HEK293 (cell line): Measurements from ENCODE around the gene SERP1.
A peak's percentile ranks its signal among the peaks of the same experiment; 100 is the strongest.

Experiments
- CTCF ChIA-PET: fragments of 350-600 bp; formaldehyde crosslinking; extraction: SDS; loops from one replicate; lab custom pipeline; 2021; ENCODE audit warnings: antibody characterized with exemption; lab: Yijun Ruan, JAX
- POLR2A ChIA-PET: fragments of 300-600 bp; formaldehyde crosslinking; extraction: SDS; loops from one replicate; lab custom pipeline; 2020; ENCODE audit warnings: antibody characterized with exemption, inconsistent platforms; lab: Yijun Ruan, JAX
- H3K27ac ChIP-seq: fragments of 200-500 bp; sonication (Bioruptor generic); 2 replicates; pipeline ENCODE4 v1.5.1; 2014; ENCODE audit warnings: low read depth, low read length, control low read depth, inconsistent platforms; ENCODE audit errors: extremely low read depth
- H3K36me3 ChIP-seq, 2 experiments: fragments of 200-500 bp in 1 of 2; sonication (Bioruptor generic) in 1 of 2; 1 replicate in 1 of 2; 2 replicates in 1 of 2; pipeline ENCODE4 v1.5.1; 2014 to 2017; ENCODE audit warnings: inconsistent platforms in 2 of 2, low read length in 2 of 2; ENCODE audit not compliant: control insufficient read depth in 2 of 2, insufficient read depth in 1 of 2
- H3K4me1 ChIP-seq: fragments of 200-500 bp; sonication (Bioruptor generic); 2 replicates; pipeline ENCODE4 v1.5.1; 2014; ENCODE audit warnings: mild to moderate bottlenecking, low read length, inconsistent platforms; ENCODE audit not compliant: control insufficient read depth, insufficient read depth
- H3K4me3 ChIP-seq: 2 replicates; pipeline ENCODE4 v1.5.1; 2011; ENCODE audit warnings: low read depth, mild to moderate bottlenecking, control low read depth, low read length, moderate library complexity
- H3K9me3 ChIP-seq: fragments of 200-500 bp; sonication (Bioruptor generic); 2 replicates; pipeline ENCODE4 v1.5.1; 2014; ENCODE audit warnings: low read depth, low read length, inconsistent platforms; ENCODE audit not compliant: control insufficient read depth, insufficient read depth
- FEZF1 ChIP-seq: fragments of 450-650 bp; formaldehyde crosslinking; IDR thresholded peaks from 2 replicates; pipeline ENCODE4 v1.5.1; 2016; ENCODE audit warnings: missing biosample characterization, missing genetic modification characterization
- GFI1B ChIP-seq: fragments of 450-650 bp; formaldehyde crosslinking; IDR thresholded peaks from 2 replicates; pipeline ENCODE4 v1.5.1; 2016; ENCODE audit warnings: missing biosample characterization, missing genetic modification characterization
- KLF10 ChIP-seq: fragments of 450-650 bp; IDR thresholded peaks from 2 replicates; pipeline ENCODE4 v1.5.1; 2018; ENCODE audit warnings: missing biosample characterization, mild to moderate bottlenecking, missing genetic modification characterization
- OSR2 ChIP-seq: fragments of 450-650 bp; formaldehyde crosslinking; IDR thresholded peaks from 2 replicates; pipeline ENCODE4 v1.5.1; 2016; ENCODE audit warnings: missing biosample characterization, missing genetic modification characterization
- OVOL3 ChIP-seq: fragments of 450-650 bp; formaldehyde crosslinking; IDR thresholded peaks from 2 replicates; pipeline ENCODE4 v1.5.1; 2016; ENCODE audit warnings: missing biosample characterization, missing genetic modification characterization
- PRDM2 ChIP-seq: fragments of 450-650 bp; formaldehyde crosslinking; IDR thresholded peaks from 2 replicates; pipeline ENCODE4 v1.5.1; 2016; ENCODE audit warnings: missing biosample characterization, missing genetic modification characterization, borderline replicate concordance
- PRDM6 ChIP-seq: fragments of 450-650 bp; formaldehyde crosslinking; IDR thresholded peaks from 2 replicates; pipeline ENCODE4 v1.5.1; 2017; ENCODE audit warnings: missing biosample characterization, missing genetic modification characterization
- SCRT1 ChIP-seq: fragments of 450-650 bp; formaldehyde crosslinking; IDR thresholded peaks from 2 replicates; pipeline ENCODE4 v1.5.1; 2016; ENCODE audit warnings: missing biosample characterization, missing genetic modification characterization, borderline replicate concordance
- WT1 ChIP-seq: fragments of 450-650 bp; formaldehyde crosslinking; IDR thresholded peaks from 2 replicates; pipeline ENCODE4 v1.5.1; 2016; ENCODE audit warnings: missing biosample characterization, missing genetic modification characterization
- ZBTB7A ChIP-seq: fragments of 450-650 bp; formaldehyde crosslinking; IDR thresholded peaks from 2 replicates; pipeline ENCODE4 v1.5.1; 2016; ENCODE audit warnings: low read depth, missing biosample characterization, missing genetic modification characterization
- ZNF155 ChIP-seq: fragments of 450-650 bp; formaldehyde crosslinking; IDR thresholded peaks from 2 replicates; pipeline ENCODE4 v1.5.1; 2016; ENCODE audit warnings: missing biosample characterization, missing genetic modification characterization
- ZNF169 ChIP-seq: fragments of 450-650 bp; formaldehyde crosslinking; IDR thresholded peaks from 2 replicates; pipeline ENCODE4 v1.5.1; 2016; ENCODE audit warnings: missing biosample characterization, missing genetic modification characterization
- ZNF2 ChIP-seq: fragments of 450-650 bp; formaldehyde crosslinking; IDR thresholded peaks from 2 replicates; pipeline ENCODE4 v1.5.1; 2016; ENCODE audit warnings: missing biosample characterization, missing genetic modification characterization
- ZNF221 ChIP-seq: fragments of 450-650 bp; formaldehyde crosslinking; IDR thresholded peaks from 2 replicates; pipeline ENCODE4 v1.5.1; 2017; ENCODE audit warnings: missing biosample characterization, missing genetic modification characterization, borderline replicate concordance
- ZNF335 ChIP-seq: fragments of 450-650 bp; formaldehyde crosslinking; conservative IDR thresholded peaks from 2 replicates; pipeline ENCODE4 v1.5.1; 2016; ENCODE audit warnings: missing biosample characterization, missing genetic modification characterization
- ZNF37A ChIP-seq: fragments of 450-650 bp; IDR thresholded peaks from 2 replicates; pipeline ENCODE4 v1.5.1; 2018; ENCODE audit warnings: missing biosample characterization, missing genetic modification characterization
- ZNF501 ChIP-seq: fragments of 450-650 bp; formaldehyde crosslinking; IDR thresholded peaks from 2 replicates; pipeline ENCODE4 v1.5.1; 2016; ENCODE audit warnings: missing biosample characterization, missing genetic modification characterization
- ZNF521 ChIP-seq: fragments of 450-650 bp; formaldehyde crosslinking; IDR thresholded peaks from 2 replicates; pipeline ENCODE4 v1.5.1; 2017; ENCODE audit warnings: missing biosample characterization, mild to moderate bottlenecking, missing genetic modification characterization
- ZNF571 ChIP-seq: fragments of 450-650 bp; formaldehyde crosslinking; IDR thresholded peaks from 2 replicates; pipeline ENCODE4 v1.5.0; 2017; ENCODE audit warnings: missing biosample characterization, missing genetic modification characterization
- ZNF629 ChIP-seq: fragments of 450-650 bp; formaldehyde crosslinking; IDR thresholded peaks from 2 replicates; pipeline ENCODE4 v1.5.1; 2017; ENCODE audit warnings: missing biosample characterization, missing genetic modification characterization
- ZNF692 ChIP-seq: fragments of 450-650 bp; formaldehyde crosslinking; IDR thresholded peaks from 2 replicates; pipeline ENCODE4 v1.5.1; 2016; ENCODE audit warnings: missing biosample characterization, missing genetic modification characterization
- ZNF747 ChIP-seq: fragments of 450-650 bp; formaldehyde crosslinking; IDR thresholded peaks from 2 replicates; pipeline ENCODE4 v1.5.1; 2016; ENCODE audit warnings: missing biosample characterization, missing genetic modification characterization
- ZNF776 ChIP-seq: fragments of 450-650 bp; formaldehyde crosslinking; IDR thresholded peaks from 2 replicates; pipeline ENCODE4 v1.5.0; 2017; ENCODE audit warnings: missing biosample characterization, missing genetic modification characterization, borderline replicate concordance
- ZNF791 ChIP-seq: fragments of 450-650 bp; formaldehyde crosslinking; IDR thresholded peaks from 2 replicates; pipeline ENCODE4 v1.5.1; 2016; ENCODE audit warnings: missing biosample characterization, missing genetic modification characterization
- ZNF837 ChIP-seq: fragments of 450-650 bp; formaldehyde crosslinking; IDR thresholded peaks from 2 replicates; pipeline ENCODE4 v1.5.1; 2016; ENCODE audit warnings: missing biosample characterization, missing genetic modification characterization
- ZNF843 ChIP-seq: fragments of 450-650 bp; formaldehyde crosslinking; IDR thresholded peaks from 2 replicates; pipeline ENCODE4 v1.5.1; 2016; ENCODE audit warnings: missing biosample characterization, missing genetic modification characterization
- ZSCAN18 ChIP-seq: fragments of 450-650 bp; formaldehyde crosslinking; IDR thresholded peaks from 2 replicates; pipeline ENCODE4 v1.5.1; 2016; ENCODE audit warnings: missing biosample characterization, missing genetic modification characterization
- TF ChIP-seq, protein P1 (sequence below): fragments of 450-650 bp; formaldehyde crosslinking; optimal IDR thresholded peaks from 2 replicates; pipeline ENCODE3; 2016; ENCODE audit warnings: missing biosample characterization, mild to moderate bottlenecking, missing genetic modification characterization

The SERP1 gene

GRCh38 chr3:150544041-150544440, 2.3 kb downstream of the SERP1 start:
- no peak overlapping the region for H3K27ac ChIP-seq
- CTCF ChIA-PET = interaction anchor here (1.6 kb wide), 1 partner anchor 16 kb away, joined by 3 read pairs; no protein-coding TSS in a partner anchor
- H3K4me3 ChIP-seq = no peak overlapping the region
- peaks cover 14% of the 10 kb centered on the region; the same call in 1 of the 2 replicates for H3K4me1 ChIP-seq
- POLR2A ChIA-PET = interaction anchor here (1.1 kb wide), 1 partner anchor 59 kb away, joined by 6 read pairs; the partner anchor contains the start of gene SELENOT
- H3K9me3 ChIP-seq = no peaks in the 10 kb centered on the region
- H3K36me3 ChIP-seq = peaks cover 0 to 35% of the 10 kb centered on the region in 2 experiments; a peak in 1 of 3 replicates
- TF ChIP-seq PRDM6 (tag by site-specific recombination) (peak; percentile 97), ZNF571 (no peak), ZNF221 (no peak), ZNF2 (peak; percentile 59; the same call in 1 of the 2 replicates), ZNF629 (tag by site-specific recombination) (peak; percentile 19; the same call in 1 of the 2 replicates), ZNF335 (tag by site-specific recombination) (no peak), OSR2 (0 out of 2 replicates have a peak, but pooled peaks have one; percentile 21), ZNF501 (no peak), ZNF692 (peak; percentile 64), GFI1B (tag by site-specific recombination) (no peak), ZNF843 (0 out of 2 replicates have a peak, but pooled peaks have one; percentile 47), ZNF169 (no peak), ZSCAN18 (tag by site-specific recombination) (no peak), WT1 (tag by site-specific recombination) (no peak; the same call in 1 of the 2 replicates), ZBTB7A (tag by site-specific recombination) (no peak), ZNF155 (tag by site-specific recombination) (no peak), KLF10 (tag by site-specific recombination) (no peak), ZNF776 (tag by site-specific recombination) (no peak), ZNF521 (tag by site-specific recombination) (no peak), OVOL3 (tag by site-specific recombination) (0 out of 2 replicates have a peak, but pooled peaks have one; percentile 7), ZNF791 (tag by site-specific recombination) (no peak), FEZF1 (tag by site-specific recombination) (peak; percentile 38; the same call in 1 of the 2 replicates), SCRT1 (tag by site-specific recombination) (no peak), ZNF37A (tag by site-specific recombination) (no peak), ZNF837 (tag by site-specific recombination) (no peak), ZNF747 (tag by site-specific recombination) (no peak), PRDM2 (no peak)
- TF ChIP-seq, protein P1, sequence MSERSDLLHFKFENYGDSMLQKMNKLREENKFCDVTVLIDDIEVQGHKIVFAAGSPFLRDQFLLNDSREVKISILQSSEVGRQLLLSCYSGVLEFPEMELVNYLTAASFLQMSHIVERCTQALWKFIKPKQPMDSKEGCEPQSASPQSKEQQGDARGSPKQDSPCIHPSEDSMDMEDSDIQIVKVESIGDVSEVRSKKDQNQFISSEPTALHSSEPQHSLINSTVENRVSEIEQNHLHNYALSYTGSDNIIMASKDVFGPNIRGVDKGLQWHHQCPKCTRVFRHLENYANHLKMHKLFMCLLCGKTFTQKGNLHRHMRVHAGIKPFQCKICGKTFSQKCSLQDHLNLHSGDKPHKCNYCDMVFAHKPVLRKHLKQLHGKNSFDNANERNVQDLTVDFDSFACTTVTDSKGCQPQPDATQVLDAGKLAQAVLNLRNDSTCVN = no peak
